ENCODE data around the gene SBF1. TPM values are rescaled to one million over a fixed set of nuclear protein-coding genes. Genes with fewer than 3 reads are reported as not detected.
"Not testable (repeated sequence)": the region's sequence is repeated elsewhere in the genome, so short reads cannot be mapped to it uniquely, and the experiment has no call there.

Gene SBF1
- polyA plus RNA-seq, 3 donors, result 28.4 to 46.4 (median 45.6) TPM

DNA sequence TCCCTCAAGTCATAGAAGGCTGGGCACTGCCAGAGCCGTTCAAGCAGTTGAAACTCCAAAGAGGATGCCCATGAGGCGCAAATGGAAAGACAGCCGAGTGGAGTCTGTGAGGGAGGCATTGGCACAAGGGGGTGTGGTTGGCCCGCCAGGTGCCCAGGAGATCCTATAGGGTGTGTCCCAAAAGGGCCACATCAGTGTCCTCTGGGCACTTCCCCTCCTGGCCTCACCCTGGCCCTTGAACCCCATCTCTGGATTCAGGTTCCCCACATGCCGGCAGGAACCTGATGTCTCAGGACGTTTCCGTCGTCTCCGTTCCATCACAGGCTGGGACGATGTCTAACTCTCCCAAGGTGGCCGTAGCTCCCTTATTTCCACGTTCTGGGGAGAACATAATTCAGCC, 54.3 kb downstream of the SBF1 start:
- DNase-seq (ENCODE audit: extremely low read depth in 1 of 11, low read depth in 9 of 11, low spot score in 4 of 11), result no peak

DNA sequence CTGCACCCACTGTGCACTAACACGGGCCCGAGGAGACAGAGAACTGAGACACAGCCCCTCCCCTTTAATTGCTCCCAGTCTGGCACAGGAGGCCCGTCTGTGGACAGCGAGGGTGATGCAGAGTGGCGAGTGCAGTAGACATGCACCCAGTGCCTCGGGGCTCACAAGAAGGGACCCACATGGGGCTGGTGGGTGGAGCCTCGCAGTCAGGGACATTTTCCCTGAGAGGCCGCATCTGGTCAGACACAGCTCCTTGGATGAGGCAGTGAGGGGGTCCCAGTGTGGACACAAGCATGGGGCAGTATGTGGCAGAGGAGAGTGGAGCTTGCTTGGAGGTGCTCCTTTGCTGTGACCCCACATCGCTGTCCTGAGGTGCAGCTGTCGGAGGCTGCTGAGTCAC, 54.8 kb downstream of the SBF1 start:
- DNase-seq (ENCODE audit: extremely low read depth in 1 of 11, low read depth in 9 of 11, low spot score in 4 of 11), result no peak

DNA sequence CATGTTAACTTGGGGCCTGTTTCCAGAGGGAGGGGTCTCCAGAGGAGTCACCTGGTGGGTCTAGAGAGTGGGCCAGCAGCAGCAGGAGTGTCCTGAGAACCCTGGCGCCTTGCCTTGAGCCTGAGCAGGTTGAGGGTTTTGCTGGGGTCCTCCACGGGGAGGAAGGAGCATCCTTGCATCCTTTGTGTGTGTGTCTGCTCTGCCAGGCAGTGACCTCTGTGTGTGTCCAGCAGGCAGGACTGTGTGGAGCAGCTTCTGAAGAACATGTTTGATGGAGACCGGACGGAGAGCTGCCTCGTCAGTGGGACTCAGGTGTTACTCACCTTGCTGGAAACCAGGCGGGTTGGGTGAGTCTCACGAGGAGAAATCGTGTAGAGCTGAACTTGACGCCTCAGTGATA, 55.7 kb downstream of the SBF1 start:
- DNase-seq (ENCODE audit: extremely low read depth in 1 of 11, low read depth in 9 of 11, low spot score in 4 of 11), result no peak

DNA sequence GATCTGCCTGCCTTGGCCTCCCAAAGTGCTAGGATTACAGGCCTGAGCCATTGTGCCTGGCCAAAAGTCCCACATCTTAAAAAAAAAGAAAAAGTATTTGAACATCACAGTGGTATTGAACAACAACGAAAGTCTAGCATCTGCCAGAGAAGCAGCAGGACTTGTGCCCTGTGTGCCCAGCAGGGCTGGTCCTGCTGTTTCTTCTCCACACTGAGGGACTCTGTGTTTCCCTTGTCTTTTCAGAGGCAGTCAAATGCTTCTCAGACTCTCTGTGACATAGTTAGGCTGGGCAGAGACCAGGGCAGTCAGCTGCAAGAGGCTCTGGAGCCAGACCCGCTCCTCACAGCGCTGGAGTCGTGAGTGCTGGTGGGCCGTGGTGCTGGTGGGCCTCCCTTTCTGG, 56.2 kb downstream of the SBF1 start:
- no peak for DNase-seq (ENCODE audit: extremely low read depth in 1 of 11, low read depth in 9 of 11, low spot score in 4 of 11)

DNA sequence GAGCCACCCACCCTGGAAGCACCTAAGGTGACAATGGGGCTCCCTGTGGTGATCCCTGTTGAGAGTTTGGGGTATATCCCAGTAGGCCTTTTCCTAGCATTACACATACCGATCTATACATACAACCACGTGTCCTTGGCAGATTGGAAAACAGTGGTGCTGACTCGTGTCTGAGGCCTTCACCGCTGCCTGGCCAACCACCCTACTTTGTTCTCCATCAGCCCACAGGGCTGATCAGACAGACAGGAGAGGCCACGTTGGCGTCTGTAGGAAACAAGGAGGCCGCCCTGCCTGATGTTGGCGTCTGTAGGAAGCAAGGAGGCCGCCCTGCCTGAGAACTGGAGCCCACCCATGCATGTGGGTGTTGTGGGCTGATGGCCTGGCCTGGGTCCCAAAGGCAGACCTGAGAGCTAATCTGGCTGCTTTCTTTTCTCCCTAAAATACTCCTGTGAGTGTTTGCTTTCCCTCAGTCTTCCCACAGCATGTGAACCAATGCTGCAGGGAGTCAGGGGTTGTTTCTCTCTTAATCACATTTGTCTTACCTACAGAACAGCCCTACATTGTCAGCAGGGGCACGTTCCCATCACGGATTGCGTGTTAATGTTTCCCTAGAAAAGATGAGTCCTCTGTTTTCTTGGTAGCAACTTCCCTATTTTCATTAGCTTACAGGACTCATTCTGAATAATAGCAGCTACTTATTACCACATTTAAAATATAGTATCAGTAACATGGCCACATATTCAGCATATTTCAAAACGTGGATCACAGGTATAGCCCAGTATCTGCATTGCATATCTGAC, 57.2 kb downstream of the SBF1 start:
- DNase-seq (ENCODE audit: extremely low read depth in 1 of 11, low read depth in 9 of 11, low spot score in 4 of 11), result no peak

DNA sequence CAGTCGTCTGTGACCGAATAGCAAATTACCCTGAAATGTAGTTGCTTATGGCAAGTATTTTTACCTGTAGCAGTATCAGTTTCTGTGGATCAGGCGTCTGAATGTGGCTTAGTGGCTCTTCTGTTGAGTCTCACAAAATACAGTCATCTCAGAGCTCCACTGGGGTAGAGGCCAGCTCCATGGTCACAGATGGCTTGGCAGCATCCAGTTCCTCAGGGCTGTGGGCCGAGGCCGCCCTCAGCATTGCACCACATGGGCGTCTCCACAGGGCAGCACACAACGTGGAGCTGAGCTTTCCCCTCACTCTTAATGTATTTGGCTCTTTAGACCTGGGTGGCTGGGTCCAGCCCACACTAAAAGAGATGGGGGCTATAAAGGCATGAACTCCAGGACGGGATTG, 57.8 kb downstream of the SBF1 start:
- no peak for DNase-seq (ENCODE audit: extremely low read depth in 1 of 11, low read depth in 9 of 11, low spot score in 4 of 11)

DNA sequence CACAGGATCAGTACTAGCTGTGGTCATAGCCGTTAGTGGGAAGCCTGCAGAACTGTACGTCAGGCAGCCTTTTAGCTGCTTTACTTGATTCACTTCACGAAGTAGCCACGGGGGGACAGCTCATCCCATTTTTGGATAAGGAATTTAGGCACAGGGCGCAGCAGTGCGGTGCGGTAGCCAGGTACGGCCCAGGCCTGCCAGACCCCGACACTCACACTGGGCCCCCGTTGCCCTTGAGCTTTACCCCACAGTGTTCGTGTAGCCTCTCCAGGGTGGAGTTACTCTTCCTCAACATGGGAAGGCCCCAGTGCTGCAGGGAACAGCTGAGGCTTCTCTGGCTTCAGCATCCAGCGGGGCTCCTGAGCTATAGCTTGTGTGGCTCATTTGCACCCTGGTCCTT, 59.4 kb downstream of the SBF1 start:
- no peak for DNase-seq (ENCODE audit: extremely low read depth in 1 of 11, low read depth in 9 of 11, low spot score in 4 of 11)

DNA sequence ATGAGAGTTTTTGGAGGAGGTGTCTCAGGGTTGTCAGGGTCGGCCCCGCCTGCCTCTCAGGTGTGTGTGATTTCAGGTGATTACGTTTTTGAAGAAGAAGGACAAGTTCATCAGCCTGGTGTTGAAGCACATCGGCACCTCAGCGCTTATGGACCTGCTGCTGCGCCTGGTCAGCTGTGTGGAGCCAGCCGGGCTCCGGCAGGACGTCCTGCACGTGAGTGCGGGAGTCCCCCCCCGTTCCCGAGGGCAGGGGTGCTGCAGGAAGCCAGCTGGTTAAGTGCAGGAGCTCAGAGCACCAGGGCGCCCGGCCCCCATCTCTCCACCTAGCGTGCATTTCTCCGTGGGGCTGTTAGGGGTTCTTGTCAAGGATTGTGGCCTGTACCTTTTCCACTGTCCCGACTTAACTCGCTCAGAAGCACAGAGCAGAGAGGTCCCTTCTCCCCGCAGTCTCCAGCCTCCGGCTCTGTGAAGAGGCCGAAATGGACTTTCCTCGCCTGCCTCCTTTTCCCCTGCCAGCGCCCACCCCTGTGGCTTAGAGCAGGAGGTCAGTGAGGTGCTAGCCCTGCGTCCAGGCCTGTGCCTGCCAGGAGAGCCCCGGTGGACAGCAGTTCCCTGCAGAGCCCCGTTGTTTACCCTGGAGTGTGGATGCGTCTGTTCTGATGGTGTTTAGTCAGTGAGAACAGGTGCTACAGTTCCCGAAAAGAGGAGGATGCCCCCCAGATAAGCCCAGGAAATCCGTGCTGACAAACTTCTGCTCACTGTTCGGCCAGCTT, 60.2 kb downstream of the SBF1 start:
- no peak for DNase-seq (ENCODE audit: extremely low read depth in 1 of 11, low read depth in 9 of 11, low spot score in 4 of 11)

DNA sequence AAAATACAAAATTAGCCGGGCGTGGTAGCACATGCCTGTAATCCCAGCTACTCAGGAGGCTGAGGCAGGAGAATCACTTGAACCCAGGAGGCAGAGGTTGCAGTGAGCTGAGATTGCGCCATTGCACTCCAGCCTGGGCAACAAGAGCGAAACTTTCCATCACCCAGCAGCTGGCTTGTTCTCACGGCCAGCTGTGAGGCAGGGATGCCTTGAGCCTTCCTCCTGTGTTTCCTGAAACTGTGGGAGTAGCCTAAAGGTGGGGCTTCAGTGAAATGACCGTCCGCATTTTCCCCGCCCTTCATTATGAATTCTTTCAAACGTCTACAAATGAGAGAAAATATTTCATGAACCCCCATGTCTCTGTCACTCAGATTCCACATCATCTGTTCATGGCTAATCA, 65.9 kb downstream of the SBF1 start:
- DNase-seq (ENCODE audit: extremely low read depth in 1 of 11, low read depth in 9 of 11, low spot score in 4 of 11), result not testable (repeated sequence)

DNA sequence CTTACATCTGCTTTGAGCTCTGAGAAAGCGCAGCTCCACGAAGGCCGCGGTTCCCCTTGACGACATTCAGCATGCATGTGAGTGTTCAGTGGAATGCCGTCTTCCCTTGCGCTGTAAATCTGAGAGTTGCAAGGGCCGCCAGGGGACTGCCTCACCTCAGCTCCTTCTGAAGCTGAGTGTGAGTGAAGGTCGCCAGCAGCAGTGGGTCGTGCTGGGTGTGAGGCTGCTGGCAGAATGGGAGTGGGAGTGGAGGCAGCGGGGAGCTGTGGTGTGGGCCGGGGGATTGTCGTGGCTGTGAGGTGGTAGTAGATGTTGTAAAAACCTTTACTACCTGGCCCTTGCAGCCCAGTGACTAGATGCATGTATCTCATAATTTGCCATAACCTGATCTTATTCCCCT, 66.5 kb downstream of the SBF1 start:
- no peak for DNase-seq (ENCODE audit: extremely low read depth in 1 of 11, low read depth in 9 of 11, low spot score in 4 of 11)

DNA sequence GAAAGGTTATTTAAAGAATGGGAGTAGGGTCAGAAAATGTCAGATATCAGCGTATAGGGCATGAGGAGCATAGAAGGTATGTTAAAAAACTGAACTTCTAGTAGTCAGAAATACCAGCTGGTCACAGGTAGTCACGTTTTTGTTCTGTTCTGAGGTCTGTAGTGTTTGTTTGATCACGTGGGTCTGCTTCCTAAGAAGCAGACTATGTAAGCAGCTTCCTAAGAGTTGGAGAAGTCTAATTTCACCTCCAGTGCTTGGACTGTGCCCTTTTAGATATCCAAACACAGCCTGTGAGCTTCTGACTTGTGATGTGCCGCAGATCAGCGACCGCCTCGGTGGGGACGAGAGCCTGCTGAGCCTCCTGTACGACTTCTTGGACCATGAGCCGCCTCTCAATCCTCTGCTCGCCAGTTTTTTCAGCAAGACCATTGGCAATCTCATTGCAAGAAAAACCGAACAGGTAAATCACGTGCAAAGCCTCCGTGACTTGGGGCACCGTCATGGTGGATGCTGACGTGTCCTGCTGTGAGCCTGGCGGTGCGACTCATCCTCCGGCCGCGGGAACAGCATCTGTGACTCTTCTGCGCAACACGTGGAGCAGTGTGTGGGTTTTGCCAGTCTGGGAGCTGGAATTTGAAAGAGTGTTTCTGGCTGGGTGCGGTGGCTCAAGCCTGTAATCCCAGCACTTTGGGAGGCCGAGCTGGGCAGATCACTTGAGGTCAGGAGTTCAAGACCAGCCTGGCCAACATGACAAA, 68.2 kb downstream of the SBF1 start:
- DNase-seq (ENCODE audit: extremely low read depth in 1 of 11, low read depth in 9 of 11, low spot score in 4 of 11), result no peak

DNA sequence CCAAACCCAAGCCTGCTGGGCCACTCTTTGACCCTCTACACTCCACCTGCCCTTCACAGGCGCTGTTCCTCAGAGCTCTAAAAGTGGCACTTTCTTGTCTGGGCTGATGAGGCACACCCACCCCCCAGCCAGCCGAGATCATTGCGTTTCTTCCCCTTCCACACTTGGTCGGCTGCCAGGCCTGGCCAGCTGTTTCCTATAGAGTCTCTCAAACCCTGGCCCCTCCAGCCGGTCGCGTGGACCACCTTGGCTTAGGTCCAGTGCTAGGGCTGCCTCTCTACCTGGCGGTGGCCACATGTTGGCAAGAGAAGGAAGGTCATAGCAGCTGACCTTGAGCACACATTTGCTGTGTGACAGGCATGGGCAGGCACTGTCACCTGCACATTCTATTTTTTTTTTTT, 71.1 kb downstream of the SBF1 start:
- DNase-seq (ENCODE audit: extremely low read depth in 1 of 11, low read depth in 9 of 11, low spot score in 4 of 11), result peak in 3 of 11 donors; percentile 9 to 25 (median 15)

DNA sequence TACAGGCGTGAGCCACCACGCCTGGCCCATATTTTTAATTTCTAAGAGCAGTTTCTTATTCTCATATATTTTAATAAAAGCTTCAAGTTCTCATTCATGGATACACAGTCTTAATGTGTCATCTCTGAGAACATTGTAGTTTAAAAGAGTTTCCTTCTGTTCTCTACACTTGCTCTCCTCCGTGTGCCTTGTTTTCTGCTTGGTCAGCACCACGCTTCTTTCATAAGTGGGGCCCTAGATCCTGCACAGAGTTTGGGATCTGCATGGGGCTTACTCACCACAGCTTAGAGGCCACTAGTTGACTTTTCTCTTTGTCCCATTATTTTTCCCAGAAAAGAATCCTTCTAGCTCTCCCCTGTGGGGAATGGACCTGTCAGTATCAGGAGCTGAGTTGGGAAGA, 72.9 kb downstream of the SBF1 start:
- DNase-seq (ENCODE audit: extremely low read depth in 1 of 11, low read depth in 9 of 11, low spot score in 4 of 11), result no peak

DNA sequence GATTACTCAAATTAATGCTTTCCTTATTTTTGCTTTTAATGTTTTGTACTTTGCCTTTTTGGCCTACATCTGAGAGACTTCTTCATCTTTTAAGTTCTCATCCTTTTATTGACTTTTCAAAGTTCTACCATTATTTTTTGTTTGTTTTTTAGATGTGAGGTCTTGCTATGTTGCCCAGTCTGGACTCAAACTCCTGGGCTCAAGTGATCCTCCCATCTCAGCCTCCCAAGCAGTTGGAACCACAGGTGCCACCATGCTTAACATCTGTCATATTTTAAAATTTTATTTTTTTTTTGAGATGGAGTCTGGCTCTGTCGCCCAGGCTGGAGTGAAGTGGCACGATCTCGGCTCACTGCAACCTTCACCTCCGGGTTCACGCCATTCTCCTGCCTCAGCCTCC, 73.9 kb downstream of the SBF1 start:
- no peak for DNase-seq (ENCODE audit: extremely low read depth in 1 of 11, low read depth in 9 of 11, low spot score in 4 of 11)

DNA sequence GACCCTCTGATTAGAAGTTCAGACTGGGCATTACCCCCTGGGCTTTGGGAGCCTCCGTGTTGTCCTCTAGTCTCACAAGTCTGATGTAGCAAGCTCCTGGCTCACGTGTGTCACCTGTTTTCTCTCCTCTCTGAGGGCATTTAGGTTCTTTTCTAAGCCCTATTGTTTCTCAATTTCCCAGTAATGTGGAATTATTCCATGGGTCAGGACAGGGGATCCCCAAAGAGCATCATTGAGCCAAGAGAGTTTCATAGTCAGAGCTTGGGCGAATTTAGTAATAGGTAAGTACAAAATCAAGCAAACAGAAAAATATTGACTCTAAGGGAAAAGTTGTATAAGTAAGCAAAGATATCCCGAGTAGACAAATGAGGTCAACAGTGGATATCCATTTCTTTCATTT, 74.4 kb downstream of the SBF1 start:
- no peak for DNase-seq (ENCODE audit: extremely low read depth in 1 of 11, low read depth in 9 of 11, low spot score in 4 of 11)

DNA sequence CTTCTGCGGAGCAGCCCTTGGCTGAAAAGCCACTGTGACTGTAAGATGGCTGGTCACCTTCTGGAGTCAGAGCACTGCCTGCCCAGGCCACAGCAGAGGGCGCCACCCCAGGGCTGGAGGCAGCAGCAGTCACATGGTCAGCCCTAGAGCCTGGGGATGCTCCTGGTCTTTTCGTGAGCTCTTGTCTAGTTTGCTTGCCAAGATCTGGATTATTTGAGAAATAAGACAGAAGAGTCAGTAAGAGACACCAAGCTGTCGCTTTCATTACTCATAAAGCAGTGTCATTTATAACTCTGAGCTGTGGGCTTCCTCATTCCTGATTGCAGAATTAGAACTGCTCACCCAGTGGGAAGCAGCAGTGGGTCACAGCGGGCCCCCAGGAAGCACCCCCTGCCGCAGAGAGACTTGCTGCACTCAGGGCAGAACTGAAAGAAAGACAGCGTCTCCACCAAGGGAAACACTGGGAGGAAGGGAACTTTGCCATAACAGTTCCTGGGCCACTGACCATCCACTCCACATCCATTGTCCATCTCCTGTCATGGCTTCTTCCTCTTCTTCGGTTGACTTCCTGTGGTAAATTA, 75.0 kb downstream of the SBF1 start:
- DNase-seq (ENCODE audit: extremely low read depth in 1 of 11, low read depth in 9 of 11, low spot score in 4 of 11), result no peak

DNA sequence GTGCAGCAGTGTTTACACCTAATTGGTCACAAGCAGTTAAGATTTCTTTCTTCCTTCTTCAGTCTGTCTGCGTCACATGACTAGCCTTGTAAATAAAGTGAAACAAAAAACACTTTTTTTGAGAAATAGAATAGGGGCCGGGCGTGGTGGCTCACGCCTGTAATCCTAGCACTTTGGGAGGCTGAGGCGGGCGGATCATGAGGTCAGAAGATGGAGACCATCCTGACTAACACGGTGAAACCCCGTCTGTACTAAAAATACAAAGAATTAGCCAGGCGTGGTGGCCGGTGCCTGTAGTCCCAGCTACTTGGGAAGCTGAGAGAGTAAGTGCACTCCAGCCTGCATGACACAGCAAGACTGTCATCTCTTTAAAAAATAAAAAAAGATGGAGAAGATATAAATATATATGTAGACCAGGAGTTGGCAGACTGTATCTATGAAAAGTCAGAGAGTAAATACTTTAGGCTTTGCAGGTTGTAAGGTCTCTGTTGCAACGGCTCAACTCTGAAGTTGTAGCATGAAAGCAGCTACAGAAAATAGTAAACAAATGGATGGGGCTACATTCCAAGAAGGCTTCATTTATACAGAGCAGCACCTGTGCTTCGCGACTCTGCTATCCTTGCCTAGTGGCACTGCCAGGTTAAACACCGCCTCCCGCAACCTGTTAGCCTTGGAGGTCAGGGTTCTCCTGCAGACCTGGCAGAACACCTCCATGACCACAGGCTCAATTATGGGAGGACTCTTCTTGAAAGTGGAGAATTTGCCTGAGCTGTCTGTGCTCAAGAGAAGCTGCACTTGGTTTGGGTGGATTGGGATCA, 75.8 kb downstream of the SBF1 start:
- no peak for DNase-seq (ENCODE audit: extremely low read depth in 1 of 11, low read depth in 9 of 11, low spot score in 4 of 11)

DNA sequence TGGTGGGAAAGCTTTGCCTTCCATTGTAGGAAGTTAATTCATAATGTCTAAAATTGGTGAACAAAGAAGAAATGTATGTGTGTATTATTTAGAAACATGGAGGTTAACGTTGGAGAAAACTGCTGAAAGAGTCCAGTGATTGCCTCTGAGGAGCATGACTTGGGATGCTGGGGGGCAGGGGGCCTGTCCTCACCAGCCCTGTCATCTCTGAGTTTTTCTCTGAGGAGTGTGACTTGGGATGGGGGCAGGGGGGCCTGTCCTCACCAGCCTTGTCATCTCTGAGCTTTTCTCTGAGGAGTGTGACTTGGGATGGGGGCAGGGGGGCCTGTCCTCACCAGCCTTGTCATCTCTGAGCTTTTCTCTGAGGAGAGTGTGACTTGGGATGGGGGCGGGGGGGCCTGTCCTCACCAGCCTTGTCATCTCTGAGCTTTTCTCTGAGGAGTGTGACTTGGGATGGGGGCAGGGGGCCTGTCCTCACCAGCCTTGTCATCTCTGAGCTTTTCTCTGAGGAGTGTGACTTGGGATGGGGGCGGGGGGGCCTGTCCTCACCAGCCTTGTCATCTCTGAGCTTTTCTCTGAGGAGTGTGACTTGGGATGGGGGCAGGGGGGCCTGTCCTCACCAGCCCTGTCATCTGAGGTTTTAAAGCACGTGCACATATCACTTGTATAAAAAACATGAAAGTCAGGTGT, 77.3 kb downstream of the SBF1 start:
- DNase-seq (ENCODE audit: extremely low read depth in 1 of 11, low read depth in 9 of 11, low spot score in 4 of 11), result not testable (repeated sequence)
